A549 (cell line): Measurements from ENCODE around the gene MOBP. TPM values are rescaled to one million over a fixed set of nuclear protein-coding genes. Genes with fewer than 3 reads are reported as not detected.
"Not testable (repeated sequence)": the region's sequence is repeated elsewhere in the genome, so short reads cannot be mapped to it uniquely, and the experiment has no call there.

Experiments used
- ATAC-seq, 2 experiments: fragments of 200-7000 bp in 1 of 2; fragments of >200 bp in 1 of 2; cut with Nextera tagmentation in 1 of 2; cut with Tn5 transposase in 1 of 2; 3 replicates each; pipeline versions ENCODE4 v1.8.0 to v1.9.1; 2018 to 2020; ENCODE audit warnings: mild to moderate bottlenecking in 1 of 2, moderate library complexity in 1 of 2
- CTCF ChIA-PET: fragments of 300-600 bp; sonication (Branson Sonifier 250); formaldehyde crosslinking; extraction: SDS; loops from one replicate; lab custom pipeline; 2021; ENCODE audit warnings: antibody characterized with exemption, inconsistent platforms; lab: Yijun Ruan, JAX
- POLR2A ChIA-PET: fragments of 350-600 bp; formaldehyde crosslinking; extraction: SDS; loops from one replicate; lab custom pipeline; 2021; ENCODE audit warnings: antibody characterized with exemption, inconsistent platforms; lab: Yijun Ruan, JAX
- DNase-seq, 2 experiments: peaks; one replicate each; pipeline versions ENCODE4 v3.0.0 to v3.0.0-alpha.2; 2011 to 2016; ENCODE audit warnings: low read depth in 1 of 2, low spot score in 1 of 2
- FAIRE-seq: peaks from 2 replicates; lab custom pipeline; 2011; peaks lifted over from hg19 to GRCh38; lab: Jason Lieb, UNC
- H3K27ac ChIP-seq, 2 experiments: fragments of >200 bp; sonication (Bioruptor Twin); formaldehyde crosslinking; 3 replicates each; pipeline ENCODE4 v1.5.1; 2016 to 2017
- H3K4me1 ChIP-seq: fragments of >200 bp; sonication (Bioruptor Twin); formaldehyde crosslinking; 3 replicates; pipeline ENCODE4 v1.6.1; 2016
- H3K4me2 ChIP-seq: fragments of >200 bp; sonication (Bioruptor Twin); formaldehyde crosslinking; 3 replicates; pipeline ENCODE4 v1.6.1; 2016
- H3K4me3 ChIP-seq: fragments of >200 bp; sonication (Bioruptor Twin); formaldehyde crosslinking; 3 replicates; pipeline ENCODE4 v1.5.1; 2016
- H3K9me3 ChIP-seq: fragments of >200 bp; sonication (Bioruptor Twin); formaldehyde crosslinking; 3 replicates; pipeline ENCODE4 v1.6.1; 2016
- CBX2 ChIP-seq: fragments of 200-600 bp; sonication (generic); IDR thresholded peaks from 2 replicates; pipeline ENCODE4 v1.6.1; 2016; ENCODE audit warnings: low read depth, mild to moderate bottlenecking, borderline replicate concordance
- CHD4 ChIP-seq: fragments of 200-600 bp; sonication (generic); IDR thresholded peaks from 2 replicates; pipeline ENCODE4 v1.6.1; 2016; ENCODE audit warnings: antibody characterized with exemption, mild to moderate bottlenecking, borderline replicate concordance
- EHMT2 ChIP-seq: fragments of 200-600 bp; sonication (generic); IDR thresholded peaks from 2 replicates; pipeline ENCODE4 v1.6.1; 2016; ENCODE audit warnings: antibody characterized with exemption, low read depth, mild to moderate bottlenecking, moderate library complexity
- FOSB ChIP-seq: fragments of 250-450 bp; sonication (Bioruptor Pico); IDR thresholded peaks from 2 replicates; pipeline ENCODE4 v1.5.0; 2020; ENCODE audit warnings: mild to moderate bottlenecking, moderate library complexity
- FOSL2 ChIP-seq, 2 experiments: fragments of 450-650 bp in 1 of 2; fragments of >200 bp in 1 of 2; sonication (Bioruptor Twin) in 1 of 2; formaldehyde crosslinking; IDR thresholded peaks; 2 replicates each; pipeline versions ENCODE4 v1.5.0 to v1.6.1; 2016 to 2020; ENCODE audit warnings: mild to moderate bottlenecking in 1 of 2, moderate library complexity in 1 of 2
- HOXA7 ChIP-seq: fragments of 250-450 bp; sonication (Bioruptor Pico); IDR thresholded peaks from 2 replicates; pipeline ENCODE4 v1.5.0; 2020; ENCODE audit warnings: mild to moderate bottlenecking, moderate library complexity
- JUN ChIP-seq, 2 experiments: fragments of >200 bp; sonication (Bioruptor Twin); formaldehyde crosslinking; IDR thresholded peaks; 2 replicates in 1 of 2; 3 replicates in 1 of 2; pipeline ENCODE4 v1.6.1; 2016 to 2017
- JUNB ChIP-seq: fragments of >200 bp; sonication (Bioruptor Twin); formaldehyde crosslinking; IDR thresholded peaks from 2 replicates; pipeline ENCODE4 v1.6.1; 2016
- KDM1A ChIP-seq: fragments of 200-600 bp; sonication (generic); IDR thresholded peaks from 2 replicates; pipeline ENCODE4 v1.6.1; 2016; ENCODE audit warnings: low read depth, mild to moderate bottlenecking
- KDM5A ChIP-seq: fragments of 200-600 bp; sonication (generic); IDR thresholded peaks from 2 replicates; pipeline ENCODE4 v1.6.1; 2016; ENCODE audit warnings: antibody characterized with exemption, mild to moderate bottlenecking
- MAFK ChIP-seq: fragments of 450-650 bp; IDR thresholded peaks from 2 replicates; pipeline ENCODE4 v1.6.1; 2014; ENCODE audit not compliant: partially characterized antibody
- RAD21 ChIP-seq, 2 experiments: fragments of >200 bp in 1 of 2; sonication (Bioruptor Twin) in 1 of 2; formaldehyde crosslinking in 1 of 2; IDR thresholded peaks in 1 of 2; conservative IDR thresholded peaks in 1 of 2; 2 replicates in 1 of 2; 3 replicates in 1 of 2; pipeline ENCODE4 v1.6.1; 2012 to 2018; ENCODE audit warnings: inconsistent platforms in 1 of 2
- RARB ChIP-seq: fragments of 250-450 bp; sonication (Bioruptor Pico); IDR thresholded peaks from 2 replicates; pipeline ENCODE4 v1.8.0; 2021; ENCODE audit warnings: mild to moderate bottlenecking, moderate library complexity
- RFX5 ChIP-seq: fragments of 450-650 bp; IDR thresholded peaks from 2 replicates; pipeline ENCODE4 v1.7.1; 2014; ENCODE audit warnings: antibody characterized with exemption, mild to moderate bottlenecking, moderate library complexity
- SREBF2 ChIP-seq: fragments of 450-650 bp; IDR thresholded peaks from 2 replicates; pipeline ENCODE4 v1.6.1; 2014; ENCODE audit warnings: mild to moderate bottlenecking, moderate library complexity
- USF2 ChIP-seq: fragments of 450-650 bp; IDR thresholded peaks from 2 replicates; pipeline ENCODE4 v1.6.1; 2014; ENCODE audit warnings: antibody characterized with exemption
- ZC3H11A ChIP-seq: fragments of 450-650 bp; IDR thresholded peaks from 2 replicates; pipeline ENCODE4 v1.6.1; 2014; ENCODE audit warnings: antibody characterized with exemption, mild to moderate bottlenecking
- WGBS: methylation state at CpG from one replicate; pipeline ENCODE4 v1.1.6; 2017; ENCODE audit errors: missing lambda C conversion rate; 5-methylcytosine and 5-hydroxymethylcytosine counted together
- polyA plus RNA-seq, 4 experiments: library from polyadenylated mRNA; depleted of rRNA in 3 of 4; stranded (reverse); fragments of >200 nt; fragmentation: RNase III in 1 of 4; extraction: RNeasy Plus Mini Kit Qiagen cat#74134 plus additional on column Dnase treatment in 1 of 4; gene quantifications; 2 replicates in 3 of 4; 3 replicates in 1 of 4; pipeline ENCODE4 v1.2.3, GENCODE V29; 2011 to 2017
- TF ChIP-seq, protein P1 (sequence below): fragments of 250-450 bp; sonication (Bioruptor Pico); IDR thresholded peaks from 2 replicates; pipeline ENCODE4 v1.5.0; 2021; ENCODE audit warnings: mild to moderate bottlenecking, moderate library complexity, borderline replicate concordance
- TF ChIP-seq, protein P2 (sequence below): fragments of >200 bp; sonication (Bioruptor Twin); formaldehyde crosslinking; IDR thresholded peaks from 2 replicates; pipeline ENCODE4 v1.6.1; 2016
- TF ChIP-seq, protein P3 (sequence below): fragments of 200-600 bp; sonication (generic); IDR thresholded peaks from 2 replicates; pipeline ENCODE4 v1.6.1; 2016; ENCODE audit warnings: antibody characterized with exemption, mild to moderate bottlenecking, moderate library complexity

Gene MOBP
- polyA plus RNA-seq, 2 of the 4 experiments (the other 2 are of a cell fraction), result 0.10 TPM; not detected in 1

DNA sequence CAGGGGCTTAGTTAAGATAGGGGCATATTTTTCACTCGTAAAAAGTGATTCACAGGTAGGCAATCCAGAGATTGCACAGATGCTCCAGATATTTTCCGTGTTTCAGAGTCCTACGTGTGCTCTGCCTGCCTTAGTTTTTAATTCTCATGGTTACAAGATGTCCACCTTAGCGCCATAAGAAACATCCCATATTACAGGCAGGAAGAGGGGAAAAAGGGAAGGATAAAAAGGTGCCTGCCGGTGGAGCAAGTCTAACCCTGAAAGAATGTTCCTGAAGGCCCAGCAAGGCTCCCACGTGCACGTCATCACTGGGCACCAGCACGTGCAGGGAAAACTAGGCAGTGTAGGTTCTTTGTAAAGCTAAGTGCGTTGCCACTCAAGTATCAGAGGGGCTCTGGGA, 10.1 kb upstream of the MOBP start (continued):
- TF ChIP-seq, protein P1, sequence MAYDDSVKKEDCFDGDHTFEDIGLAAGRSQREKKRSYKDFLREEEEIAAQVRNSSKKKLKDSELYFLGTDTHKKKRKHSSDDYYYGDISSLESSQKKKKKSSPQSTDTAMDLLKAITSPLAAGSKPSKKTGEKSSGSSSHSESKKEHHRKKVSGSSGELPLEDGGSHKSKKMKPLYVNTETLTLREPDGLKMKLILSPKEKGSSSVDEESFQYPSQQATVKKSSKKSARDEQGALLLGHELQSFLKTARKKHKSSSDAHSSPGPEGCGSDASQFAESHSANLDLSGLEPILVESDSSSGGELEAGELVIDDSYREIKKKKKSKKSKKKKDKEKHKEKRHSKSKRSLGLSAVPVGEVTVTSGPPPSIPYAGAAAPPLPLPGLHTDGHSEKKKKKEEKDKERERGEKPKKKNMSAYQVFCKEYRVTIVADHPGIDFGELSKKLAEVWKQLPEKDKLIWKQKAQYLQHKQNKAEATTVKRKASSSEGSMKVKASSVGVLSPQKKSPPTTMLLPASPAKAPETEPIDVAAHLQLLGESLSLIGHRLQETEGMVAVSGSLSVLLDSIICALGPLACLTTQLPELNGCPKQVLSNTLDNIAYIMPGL (CRISPR knock-in tag), result no peak
- TF ChIP-seq FOSL2 (IDR thresholded peaks at IDR 0.05), result no peak
- TF ChIP-seq FOSL2 (CRISPR knock-in tag; IDR thresholded peaks at IDR 0.05), result no peak
- no peak for TF ChIP-seq ZC3H11A
- no peak for TF ChIP-seq FOSB (CRISPR knock-in tag)

- H3K9me3 ChIP-seq, DNase-seq, FAIRE-seq, H3K4me1 ChIP-seq, H3K4me3 ChIP-seq, H3K27ac ChIP-seq, H3K4me2 ChIP-seq, ATAC-seq, POLR2A ChIA-PET: not testable (repeated sequence)
- CTCF ChIA-PET, result interaction anchor here (0.7 to 2.1 kb wide), 3 partner anchors 11 to 455 kb away, joined by 3 to 12 read pairs (median 3); no protein-coding TSS in a partner anchor
- 53% methylated on average over 5 of the region's 5 CpGs for WGBS
These were observed 8.9 kb upstream of the MOBP start for GRCh38 chr3:39458579-39458978.

GRCh38 chr3:39460677-39461076, 6.8 kb upstream of the MOBP start:
- FAIRE-seq, result no peak
- no peak for ATAC-seq
- CTCF ChIA-PET, result interaction anchor here (1.1 to 1.6 kb wide), 2 partner anchors 10 to 13 kb away, joined by 4 to 5 read pairs; no protein-coding TSS in a partner anchor
- 61% methylated on average over 2 of the region's 2 CpGs for WGBS
- TF ChIP-seq MAFK, result no peak
- TF ChIP-seq JUN (IDR thresholded peaks at IDR 0.05), result no peak
- no peak for TF ChIP-seq JUNB
- TF ChIP-seq RFX5, result no peak
- TF ChIP-seq USF2, result no peak
- no peak for TF ChIP-seq CHD4
- no peak for TF ChIP-seq EHMT2
- no peak for TF ChIP-seq RARB
- no peak for TF ChIP-seq KDM1A
- TF ChIP-seq RAD21 (conservative IDR thresholded peaks at IDR 0.05 in 1 of 2, IDR thresholded peaks at IDR 0.05 in 1 of 2), result no peak
- TF ChIP-seq HOXA7, result no peak
- no peak for TF ChIP-seq KDM5A
- no peak for DNase-seq
- no peak overlapping the region for H3K4me3 ChIP-seq
- no peaks in the 10 kb centered on the region for H3K4me1 ChIP-seq
- POLR2A ChIA-PET, result no interaction called here
- no peak overlapping the region for H3K4me2 ChIP-seq
- H3K9me3 ChIP-seq, result no peaks in the 10 kb centered on the region
- H3K27ac ChIP-seq, result no peak overlapping the region

GRCh38 chr3:39463269-39463668, 4.2 kb upstream of the MOBP start:
- ChIA-PET POLR2A (no interaction called here), CTCF (no interaction called here)
- 3% methylated on average over 1 of the region's 1 CpG for WGBS
- TF ChIP-seq CBX2 (no peak), CHD4 (no peak), FOSL2 (IDR thresholded peaks at IDR 0.05) (no peak), FOSL2 (CRISPR knock-in tag; IDR thresholded peaks at IDR 0.05) (no peak), JUN (IDR thresholded peaks at IDR 0.05) (no peak), SREBF2 (no peak)
- TF ChIP-seq, protein P2, sequence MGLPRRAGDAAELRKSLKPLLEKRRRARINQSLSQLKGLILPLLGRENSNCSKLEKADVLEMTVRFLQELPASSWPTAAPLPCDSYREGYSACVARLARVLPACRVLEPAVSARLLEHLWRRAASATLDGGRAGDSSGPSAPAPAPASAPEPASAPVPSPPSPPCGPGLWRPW, result no peak
- TF ChIP-seq, protein P3, sequence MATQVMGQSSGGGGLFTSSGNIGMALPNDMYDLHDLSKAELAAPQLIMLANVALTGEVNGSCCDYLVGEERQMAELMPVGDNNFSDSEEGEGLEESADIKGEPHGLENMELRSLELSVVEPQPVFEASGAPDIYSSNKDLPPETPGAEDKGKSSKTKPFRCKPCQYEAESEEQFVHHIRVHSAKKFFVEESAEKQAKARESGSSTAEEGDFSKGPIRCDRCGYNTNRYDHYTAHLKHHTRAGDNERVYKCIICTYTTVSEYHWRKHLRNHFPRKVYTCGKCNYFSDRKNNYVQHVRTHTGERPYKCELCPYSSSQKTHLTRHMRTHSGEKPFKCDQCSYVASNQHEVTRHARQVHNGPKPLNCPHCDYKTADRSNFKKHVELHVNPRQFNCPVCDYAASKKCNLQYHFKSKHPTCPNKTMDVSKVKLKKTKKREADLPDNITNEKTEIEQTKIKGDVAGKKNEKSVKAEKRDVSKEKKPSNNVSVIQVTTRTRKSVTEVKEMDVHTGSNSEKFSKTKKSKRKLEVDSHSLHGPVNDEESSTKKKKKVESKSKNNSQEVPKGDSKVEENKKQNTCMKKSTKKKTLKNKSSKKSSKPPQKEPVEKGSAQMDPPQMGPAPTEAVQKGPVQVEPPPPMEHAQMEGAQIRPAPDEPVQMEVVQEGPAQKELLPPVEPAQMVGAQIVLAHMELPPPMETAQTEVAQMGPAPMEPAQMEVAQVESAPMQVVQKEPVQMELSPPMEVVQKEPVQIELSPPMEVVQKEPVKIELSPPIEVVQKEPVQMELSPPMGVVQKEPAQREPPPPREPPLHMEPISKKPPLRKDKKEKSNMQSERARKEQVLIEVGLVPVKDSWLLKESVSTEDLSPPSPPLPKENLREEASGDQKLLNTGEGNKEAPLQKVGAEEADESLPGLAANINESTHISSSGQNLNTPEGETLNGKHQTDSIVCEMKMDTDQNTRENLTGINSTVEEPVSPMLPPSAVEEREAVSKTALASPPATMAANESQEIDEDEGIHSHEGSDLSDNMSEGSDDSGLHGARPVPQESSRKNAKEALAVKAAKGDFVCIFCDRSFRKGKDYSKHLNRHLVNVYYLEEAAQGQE, result no peak
- DNase-seq, result no peak
- no peak overlapping the region for H3K4me2 ChIP-seq
- no peak overlapping the region for H3K4me3 ChIP-seq
- FAIRE-seq, result no peak
- H3K27ac ChIP-seq, result no peak overlapping the region
- H3K9me3 ChIP-seq, result no peaks in the 10 kb centered on the region
- H3K4me1 ChIP-seq, result no peaks in the 10 kb centered on the region
- no peak for ATAC-seq
